Cortex of kidney (tissue), 1 donor: Measurements from ENCODE around the gene PKP1.

Experiments
- DNase-seq: peaks from one replicate; lab custom pipeline; 2025; lab: John Stamatoyannopoulos, UW

Gene PKP1

GRCh38 chr1:201371276-201371675, 88.0 kb downstream of the PKP1 start:
- no peak for DNase-seq

DNA sequence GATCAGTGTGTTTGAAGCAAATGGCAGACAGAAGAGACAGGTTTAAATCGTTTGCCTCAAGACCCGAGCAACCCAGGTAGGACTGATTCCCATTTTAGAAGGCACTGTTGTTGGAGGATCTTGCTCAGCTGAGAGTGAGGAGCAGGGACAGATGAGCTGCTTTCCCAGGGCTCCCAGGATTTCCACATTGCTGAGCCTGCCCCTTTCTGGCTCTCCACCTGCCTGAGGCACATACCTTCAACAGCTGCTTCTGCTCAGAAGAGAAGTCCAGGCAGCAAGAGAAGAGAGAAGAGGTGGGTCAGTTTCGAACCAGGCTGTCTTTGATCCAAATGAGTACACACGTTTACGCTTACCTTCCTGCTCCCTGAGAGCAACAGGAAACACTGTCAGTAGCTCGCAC, 88.5 kb downstream of the PKP1 start:
- DNase-seq = no peak

DNA sequence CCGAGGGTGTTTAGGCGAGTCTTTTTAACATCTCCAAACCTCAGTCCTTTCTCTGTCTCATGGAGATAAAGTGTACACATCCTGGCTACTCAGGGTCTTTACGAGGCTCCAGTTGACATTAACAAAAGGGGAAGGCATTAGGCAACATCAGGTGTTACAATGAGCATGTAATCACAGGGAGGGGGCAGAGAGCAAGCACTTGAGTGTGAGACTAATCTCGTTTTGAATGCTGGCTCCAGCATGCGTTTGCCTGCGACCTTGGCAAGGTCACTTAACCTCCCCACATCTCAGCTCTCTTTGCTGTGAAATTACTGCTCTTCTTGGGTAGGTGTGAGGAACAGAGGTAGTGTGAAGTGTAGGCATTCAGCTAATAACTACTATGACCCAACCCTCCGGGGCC, 91.1 kb downstream of the PKP1 start:
- no peak for DNase-seq

GRCh38 chr1:201375169-201375568, 91.9 kb downstream of the PKP1 start:
- DNase-seq = no peak

- no peak for DNase-seq
Observed at GRCh38 chr1:201376107-201376463, 92.8 kb downstream of the PKP1 start.

- no peak for DNase-seq
Observed at GRCh38 chr1:201376464-201377374, 93.4 kb downstream of the PKP1 start.

GRCh38 chr1:201377611-201378092, 94.3 kb downstream of the PKP1 start, which contains the start of gene TNNT2:
Gene TNNT2 (minus strand): TSS chr1:201377680. CDS start chr1:201373254, 4,426 bp downstream.
- no peak for DNase-seq

DNA sequence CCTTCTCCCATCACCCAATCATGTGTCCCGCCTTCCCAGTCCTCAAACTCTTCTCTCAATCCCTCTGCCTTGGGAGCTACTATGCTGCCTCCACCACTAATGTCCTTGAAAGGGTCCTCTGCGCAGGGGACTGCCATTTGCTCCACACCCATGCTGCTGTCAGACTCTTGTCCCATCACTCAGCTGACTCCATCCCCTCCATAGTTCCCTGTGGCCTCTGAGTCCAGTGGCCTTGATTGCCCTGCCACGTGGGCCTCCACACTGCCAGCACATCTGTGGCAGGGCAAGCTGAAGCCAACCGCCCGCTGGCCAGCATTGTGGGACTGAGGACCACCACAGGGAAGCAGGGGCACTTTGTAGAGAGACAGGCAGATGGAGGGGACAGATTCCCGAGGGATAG, 95.5 kb downstream of the PKP1 start:
- no peak for DNase-seq

DNA sequence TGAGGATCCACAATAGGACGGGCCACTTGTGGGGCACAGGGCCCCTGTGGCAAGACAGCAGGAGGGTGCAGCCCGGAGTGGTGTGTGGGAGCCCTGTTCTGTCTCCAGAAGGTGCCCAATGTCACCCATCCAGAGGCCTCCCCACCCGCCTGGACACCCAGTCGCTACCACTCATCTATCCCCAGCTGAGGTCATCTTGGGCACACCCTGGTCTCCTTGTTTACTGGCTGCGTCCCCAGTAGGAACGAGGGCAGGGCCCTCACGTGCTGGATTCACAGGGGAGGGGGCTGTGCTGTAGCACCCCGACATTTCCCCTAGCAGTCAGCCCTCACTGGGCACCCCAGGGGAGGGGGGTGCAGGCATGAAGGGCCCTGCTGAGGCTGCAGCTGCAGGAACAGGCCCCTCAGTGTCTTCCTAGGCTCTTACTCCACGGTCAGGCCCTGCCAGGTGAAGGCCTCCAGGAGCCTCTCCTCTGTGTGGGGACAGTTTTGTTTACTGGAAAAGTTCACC, 96.5 kb downstream of the PKP1 start:
- no peak for DNase-seq

- no peak for DNase-seq
Observed at GRCh38 chr1:201381130-201381529, 97.8 kb downstream of the PKP1 start.
